GM19395 (cell line): ENCODE measurements around the gene DSE.

Experiments used
- ATAC-seq: cut with Tn5 transposase; IDR thresholded peaks from one replicate; pipeline ENCODE4 v1.9.1; 2021; ENCODE audit warnings: mild to moderate bottlenecking, moderate library complexity; ENCODE audit not compliant: unreplicated experiment

Gene DSE

DNA sequence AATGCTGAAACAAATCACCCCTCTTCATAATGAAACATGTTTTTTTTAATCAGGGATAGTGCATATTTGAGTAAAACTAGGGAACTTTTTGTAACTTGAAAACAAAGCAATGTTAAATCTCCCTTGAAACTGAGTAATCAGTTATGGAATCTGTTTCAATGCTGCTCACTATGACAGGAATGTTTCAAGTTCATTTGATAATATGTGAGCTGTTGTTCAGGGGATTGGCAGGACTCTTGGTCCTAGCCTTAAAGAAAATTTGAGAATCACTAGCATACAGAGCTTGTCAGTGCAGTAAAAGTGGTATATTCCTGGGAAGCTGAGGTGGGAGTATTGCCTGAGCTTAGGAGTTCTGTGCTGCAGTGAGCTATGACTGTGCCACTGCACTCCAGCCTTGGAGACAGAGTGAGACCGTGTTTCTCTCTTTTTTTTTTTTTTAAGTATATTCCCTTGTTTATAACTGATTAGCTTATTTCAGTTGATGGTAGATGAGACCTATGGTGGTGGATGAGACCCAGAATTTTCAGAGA is 68.8 kb downstream of the DSE start:
- no peak for ATAC-seq

DNA sequence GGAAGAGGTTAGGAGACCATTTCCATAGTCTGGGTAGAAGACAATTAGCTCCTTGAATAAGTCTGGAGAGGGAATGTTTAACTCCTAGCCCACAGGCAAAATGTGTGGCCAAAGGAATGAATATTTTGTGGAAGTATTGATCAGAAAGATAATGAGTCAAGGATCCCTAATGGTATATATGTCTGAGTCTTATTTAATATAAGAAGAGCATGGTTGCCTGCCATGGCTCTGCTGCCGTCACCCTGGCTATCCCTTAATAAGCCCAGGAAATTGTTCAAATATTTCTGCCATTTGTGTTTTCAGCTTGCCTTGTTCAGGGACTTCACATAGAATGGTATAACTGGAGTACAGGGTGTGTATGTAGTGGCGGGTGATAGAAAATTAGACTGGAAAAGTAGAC is 72.4 kb downstream of the DSE start:
- ATAC-seq = no peak

DNA sequence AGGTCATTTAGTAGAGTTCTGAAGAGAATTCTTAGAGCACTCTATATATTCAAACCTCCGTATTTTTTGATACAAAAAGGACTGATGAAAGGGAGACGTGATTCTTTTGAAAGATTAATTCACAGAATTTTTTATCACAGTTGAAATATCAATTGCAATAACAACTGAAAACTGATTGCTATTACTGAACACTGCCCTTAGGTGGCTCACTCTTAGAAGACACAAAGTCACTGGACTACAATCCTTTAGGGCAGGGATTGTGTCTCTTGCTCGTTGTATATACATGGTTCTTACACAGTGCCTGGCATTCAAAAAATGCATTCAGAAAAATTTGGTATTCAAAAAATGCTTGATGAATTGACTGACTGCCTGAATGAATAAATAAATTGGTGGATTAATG is 73.3 kb downstream of the DSE start:
- peak; percentile 61 for ATAC-seq

DNA sequence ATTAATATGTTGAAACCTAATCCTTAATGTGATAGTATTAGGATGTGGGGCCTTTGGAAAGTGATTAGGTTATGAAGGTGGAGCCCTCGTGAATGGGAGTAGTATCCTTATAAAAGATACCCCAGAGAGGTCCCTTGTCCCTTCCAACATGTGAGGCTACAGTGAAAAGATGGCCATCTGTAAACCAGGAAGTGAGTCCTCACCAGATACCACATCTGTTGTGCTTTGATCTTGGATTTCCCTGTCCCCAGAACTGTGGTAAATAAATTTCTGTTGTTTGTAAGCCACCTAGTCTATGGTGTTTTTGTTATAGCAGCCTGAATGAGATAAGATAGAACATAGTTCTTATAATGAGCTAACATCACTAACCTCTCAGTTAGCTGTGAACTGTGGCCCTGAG is 73.8 kb downstream of the DSE start:
- no peak for ATAC-seq

DNA sequence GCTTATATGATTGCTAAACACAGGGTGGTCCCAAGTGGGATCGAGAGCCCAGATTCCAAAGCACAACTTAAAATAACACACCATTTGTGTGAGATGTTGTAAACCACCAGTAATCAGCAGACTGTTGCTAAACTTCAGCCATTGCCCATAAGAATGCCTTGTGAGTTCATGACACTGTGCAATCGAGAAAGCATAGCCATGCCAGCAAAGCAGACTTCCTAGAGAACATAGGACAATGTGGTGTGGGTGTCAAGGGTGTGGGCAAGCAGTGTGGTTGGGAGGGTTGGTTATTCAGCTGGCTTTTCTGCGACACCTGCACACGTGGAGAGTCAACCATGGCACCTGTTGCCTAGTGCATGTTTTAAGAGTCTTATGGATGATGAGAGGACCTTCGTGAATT is 74.4 kb downstream of the DSE start:
- no peak for ATAC-seq

DNA sequence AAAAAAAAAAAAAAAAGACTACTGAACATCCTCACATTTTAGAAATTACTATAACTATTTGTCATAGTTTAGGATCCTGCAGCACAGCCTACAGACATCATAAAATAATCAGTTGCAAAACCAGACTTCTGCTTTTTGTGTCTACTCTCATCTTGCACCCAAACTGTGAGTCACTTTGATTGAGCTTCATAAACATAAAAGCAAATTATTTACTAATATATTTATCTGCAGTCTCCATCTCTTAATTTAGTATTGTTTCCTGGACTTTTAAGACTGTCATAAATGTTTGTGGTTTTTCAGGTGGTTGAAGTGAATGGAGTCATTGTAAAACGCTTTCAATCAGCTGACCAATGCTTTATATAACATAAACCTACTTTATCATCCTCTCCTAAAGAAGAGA is 75.7 kb downstream of the DSE start:
- no peak for ATAC-seq

DNA sequence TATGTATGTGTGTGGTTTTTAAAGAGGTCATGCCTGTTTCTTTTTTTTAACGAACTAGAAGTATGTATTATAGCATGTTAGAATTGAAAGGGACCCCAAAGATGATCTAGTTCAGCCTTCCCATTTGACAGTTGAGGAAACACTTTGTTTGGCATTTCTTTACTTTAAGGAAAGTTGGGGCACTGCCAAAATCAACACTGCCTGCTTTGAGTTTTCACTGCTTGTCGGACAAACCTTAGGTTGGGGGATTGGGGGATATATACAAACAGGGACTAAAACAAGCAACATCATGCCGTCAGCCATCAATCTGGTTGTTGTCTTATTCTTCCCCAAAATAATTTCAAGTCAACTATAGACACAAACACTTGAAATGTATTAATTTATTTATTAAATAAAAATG is 76.3 kb downstream of the DSE start:
- no peak for ATAC-seq

DNA sequence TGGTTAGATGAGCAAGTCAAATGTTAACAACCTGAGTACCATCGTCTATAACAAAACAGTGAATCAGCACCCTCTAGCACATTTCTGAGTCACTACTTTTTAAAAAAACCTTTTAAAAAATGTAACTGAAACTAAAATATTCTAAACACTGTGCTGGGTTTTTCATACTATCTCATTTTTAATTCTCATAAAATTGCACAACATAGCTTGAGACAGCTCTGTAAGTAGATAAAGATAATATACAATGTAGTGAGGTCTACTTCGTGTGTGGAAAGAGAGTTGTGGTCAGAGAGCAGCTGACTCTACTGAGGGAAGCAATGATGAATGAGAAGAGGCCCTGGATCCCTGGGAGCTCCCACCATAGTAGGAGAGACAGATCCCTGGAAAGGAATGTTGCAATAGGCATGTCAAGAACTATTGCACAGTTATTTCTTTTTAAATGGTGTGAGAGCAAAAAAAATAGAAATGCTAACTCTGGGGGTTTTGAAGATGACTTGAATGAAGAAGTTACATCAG is 76.8 kb downstream of the DSE start:
- ATAC-seq = no peak

DNA sequence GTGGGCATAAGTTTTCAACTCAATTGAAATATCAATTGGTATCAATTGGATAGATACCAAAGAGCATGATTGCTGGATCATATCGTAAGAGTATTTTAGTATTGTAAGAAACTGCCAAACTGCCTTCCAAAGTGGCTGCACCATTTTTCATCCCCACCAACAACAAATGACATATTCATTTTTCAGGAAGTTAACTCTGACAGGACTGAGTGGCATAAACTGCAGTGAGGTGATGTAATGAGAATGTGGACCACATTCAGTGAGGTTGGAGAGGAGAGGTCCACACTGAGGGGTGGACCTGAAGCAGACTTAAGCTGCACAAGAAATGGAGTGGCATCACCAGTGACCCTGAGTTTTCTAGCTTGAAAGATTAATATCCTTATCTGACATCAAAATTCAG is 78.8 kb downstream of the DSE start:
- no peak for ATAC-seq

DNA sequence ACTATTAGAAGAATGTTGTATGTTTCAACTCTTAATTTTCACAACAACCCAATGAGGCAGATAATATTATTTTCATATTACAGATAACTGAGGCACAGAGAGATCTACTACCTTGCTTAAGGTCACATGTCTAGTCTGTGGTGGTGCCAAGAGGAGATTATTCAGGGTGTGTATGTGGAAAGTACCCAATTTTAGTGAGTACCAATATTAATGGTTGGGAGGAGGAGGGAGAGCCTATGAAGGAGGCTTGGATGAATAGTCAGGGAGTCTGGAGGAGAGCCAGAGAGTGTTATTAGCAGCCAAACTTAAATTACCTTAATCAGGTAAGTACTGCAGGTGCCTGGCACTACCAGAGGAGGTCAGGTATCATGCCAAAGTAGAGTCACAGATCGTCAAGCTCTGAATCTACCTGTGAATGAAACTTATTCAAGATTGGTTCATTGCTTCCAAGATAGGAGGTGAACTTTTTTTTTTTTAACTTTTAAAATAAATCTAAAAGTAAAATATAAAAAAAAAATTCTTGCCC is 79.5 kb downstream of the DSE start:
- no peak for ATAC-seq

DNA sequence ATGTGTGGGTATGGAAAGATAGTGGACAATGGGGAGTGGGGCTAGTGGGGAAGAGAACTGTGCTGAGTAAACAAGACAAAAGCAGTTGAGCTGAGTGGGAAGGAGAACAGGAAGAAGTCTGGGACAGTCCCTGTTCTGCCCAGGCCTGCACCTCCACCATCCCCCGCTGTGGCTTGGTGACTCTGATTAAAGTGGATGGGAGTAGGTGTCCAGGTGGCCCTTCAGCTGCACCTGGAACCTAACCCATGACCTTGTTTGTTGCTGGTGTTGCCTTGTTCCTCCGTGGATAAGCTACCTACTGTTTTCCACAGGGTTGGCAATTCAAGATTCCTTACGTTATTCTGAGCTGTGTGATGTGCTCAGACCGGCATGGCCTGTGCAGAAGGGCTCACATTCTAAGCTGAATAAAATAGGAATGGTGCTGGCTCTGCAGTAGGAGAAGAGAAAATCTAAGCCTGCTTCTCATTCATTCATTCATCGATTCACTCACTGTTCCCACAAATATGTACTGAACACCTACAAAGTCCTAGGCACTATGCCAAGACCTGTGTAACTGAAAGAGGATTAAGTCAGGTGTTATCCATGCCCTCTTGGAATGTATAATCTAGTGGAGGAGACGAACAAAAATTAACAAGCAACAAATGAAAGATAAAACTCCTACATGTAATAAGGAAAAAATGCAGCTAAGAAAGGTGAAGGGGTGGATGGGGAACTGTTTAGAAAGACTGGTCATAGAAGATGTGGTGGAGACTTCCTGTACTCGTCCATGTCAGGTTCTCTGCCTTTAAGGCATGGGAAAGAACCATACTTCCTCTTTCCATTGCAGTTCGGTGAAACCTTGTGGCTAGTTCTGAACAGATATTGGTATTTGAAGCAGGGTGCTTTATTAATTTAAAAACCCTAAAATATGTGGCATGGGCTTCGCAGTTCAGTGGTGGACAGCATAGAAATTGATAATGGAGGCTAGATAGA is 80.3 kb downstream of the DSE start:
- ATAC-seq = peak; percentile 90

DNA sequence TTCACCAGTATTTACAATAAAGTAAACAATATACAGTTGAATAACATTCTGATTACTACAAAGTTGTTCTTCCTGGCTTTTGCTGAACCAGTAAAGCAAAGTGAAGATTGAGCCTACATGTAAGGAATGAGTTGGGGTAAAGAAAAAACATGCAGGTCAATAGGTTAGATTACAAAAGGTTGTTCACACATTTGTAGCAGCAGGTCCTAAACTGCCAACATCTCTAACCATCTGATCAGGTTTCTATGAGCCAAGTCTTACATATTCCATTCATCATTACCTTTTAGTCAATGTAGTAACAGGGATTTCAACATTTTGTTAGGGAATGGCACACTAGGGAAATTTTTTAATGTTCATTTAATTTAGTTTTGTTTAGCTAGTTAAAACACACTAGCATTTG is 81.2 kb downstream of the DSE start:
- no peak for ATAC-seq

DNA sequence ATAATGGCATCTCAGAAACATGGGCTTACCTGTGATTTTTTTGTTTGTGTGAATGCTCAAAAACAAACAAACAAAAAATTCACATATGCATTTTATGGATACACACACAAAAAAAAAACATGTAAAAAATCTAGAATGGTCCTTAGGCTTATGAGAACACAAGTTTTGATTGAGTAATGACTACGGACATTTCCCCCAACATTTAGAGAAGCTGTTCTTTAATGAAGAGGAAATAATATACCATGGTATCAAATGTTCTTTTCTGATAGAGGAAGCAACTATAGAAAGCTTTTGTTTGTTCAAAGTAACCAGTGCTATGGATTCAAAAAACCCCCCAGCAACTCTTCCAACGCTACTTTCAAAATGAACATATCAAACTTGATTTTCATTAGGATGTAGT is 81.8 kb downstream of the DSE start:
- no peak for ATAC-seq

DNA sequence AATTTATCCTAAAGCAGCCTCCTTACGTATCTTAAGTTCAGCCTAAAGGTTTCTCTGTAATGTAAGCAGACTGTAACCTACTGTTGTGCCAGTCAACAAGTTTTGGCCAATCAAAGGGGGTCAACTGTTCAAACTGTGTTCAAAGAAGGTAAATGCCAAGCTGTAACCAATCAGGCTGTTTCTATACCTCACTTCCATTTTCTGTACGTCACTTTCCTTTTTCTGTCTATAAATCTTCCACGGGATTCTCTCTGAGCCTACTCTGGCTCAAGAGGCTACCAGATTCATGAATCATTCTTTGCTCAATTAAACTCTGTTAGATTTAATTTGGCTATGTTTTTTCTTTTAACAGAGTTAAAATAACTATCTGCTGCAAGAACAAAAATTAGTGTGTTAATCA is 85.4 kb downstream of the DSE start:
- no peak for ATAC-seq

DNA sequence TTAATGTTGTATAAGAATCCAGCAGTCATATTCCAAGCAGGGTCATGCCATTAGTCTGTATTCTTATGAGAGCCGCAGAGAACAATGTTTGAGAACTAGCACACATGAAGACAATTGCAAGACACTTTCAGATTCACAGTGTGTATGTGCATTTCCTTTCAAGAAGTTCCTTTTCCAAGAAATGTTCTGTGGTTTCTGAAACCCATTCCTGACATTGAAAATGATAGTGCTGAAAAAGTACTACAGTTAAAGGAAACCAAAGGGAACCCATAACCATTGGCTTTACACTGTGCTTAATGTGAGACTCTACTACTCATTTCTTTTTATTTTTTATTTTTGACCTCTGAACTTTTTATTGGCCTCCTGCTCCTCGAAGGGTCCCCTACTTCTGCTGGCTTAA is 86.2 kb downstream of the DSE start:
- no peak for ATAC-seq

DNA sequence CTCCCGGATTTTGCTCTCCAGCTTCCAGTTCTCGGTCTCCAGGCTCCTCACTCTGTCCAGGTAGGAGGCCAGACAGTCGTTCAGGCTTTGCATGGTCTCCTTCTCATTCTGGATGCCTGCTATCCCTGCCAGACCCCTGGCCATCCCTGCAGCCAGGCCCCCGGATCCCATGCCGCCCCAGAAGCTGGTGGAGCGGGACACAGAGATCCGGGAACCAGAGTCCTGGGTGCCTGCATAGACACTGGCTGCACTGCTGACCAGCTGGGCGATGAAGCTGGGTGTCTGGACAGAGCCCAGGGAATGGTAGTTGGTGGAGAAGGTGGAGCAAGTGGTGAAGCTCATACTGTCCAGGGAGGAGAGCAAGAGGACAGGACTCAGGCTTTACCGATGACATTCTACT is 87.5 kb downstream of the DSE start:
- no peak for ATAC-seq

DNA sequence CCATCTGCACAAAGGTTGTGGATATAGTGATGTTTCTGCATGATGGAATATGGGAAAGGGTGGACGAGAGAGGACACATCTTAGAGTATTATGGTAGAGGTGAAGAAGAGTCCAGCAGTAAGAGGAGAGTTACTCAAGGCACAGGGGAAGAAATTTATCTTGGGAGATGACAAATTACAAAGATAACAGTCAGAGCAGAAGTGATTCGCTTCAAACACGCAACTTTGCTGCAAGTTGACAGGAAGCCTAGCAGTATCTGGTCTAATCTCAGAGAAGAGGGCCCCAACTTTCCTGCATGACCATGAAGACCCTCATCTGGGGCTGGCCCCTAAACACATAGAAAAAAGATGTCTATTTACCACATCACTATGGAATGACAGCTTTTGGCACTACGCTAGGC is 89.2 kb downstream of the DSE start:
- ATAC-seq = no peak

DNA sequence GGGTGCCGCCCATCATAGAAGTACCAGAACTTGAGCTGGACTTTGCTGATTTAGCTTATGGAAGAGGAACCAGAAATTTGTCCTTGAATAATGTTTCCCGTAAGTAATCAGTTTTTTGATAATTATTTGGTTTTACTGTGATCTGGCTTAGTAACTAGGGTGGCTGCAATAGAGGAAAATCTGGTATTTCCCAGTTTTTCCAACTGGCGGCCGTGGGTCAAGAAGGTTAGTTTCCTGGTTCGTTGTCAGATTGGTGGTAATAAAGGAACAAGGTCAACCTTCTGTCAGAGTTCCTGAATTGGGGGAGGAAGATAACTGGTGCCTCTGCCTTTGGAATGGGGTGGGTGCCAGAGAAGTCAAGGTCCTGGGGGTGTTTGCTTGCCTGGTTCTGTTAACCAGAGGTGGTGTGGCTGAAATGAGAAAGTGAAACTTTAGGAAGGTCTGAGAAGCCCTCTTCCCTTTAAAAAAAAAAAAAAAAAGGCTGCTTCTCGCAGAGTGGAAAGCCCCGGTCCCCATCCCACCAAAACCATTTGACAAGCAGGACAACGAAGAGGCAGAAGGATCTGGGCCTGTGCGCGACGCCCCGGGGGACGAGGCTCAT is 90.7 kb downstream of the DSE start, which contains the start of gene CALHM6:
TSS of gene CALHM6 (plus strand) at position 45 of the 601 bp plus-strand sequence. CDS start at position 600, 555 bp downstream.
- peak; percentile 10 for ATAC-seq

DNA sequence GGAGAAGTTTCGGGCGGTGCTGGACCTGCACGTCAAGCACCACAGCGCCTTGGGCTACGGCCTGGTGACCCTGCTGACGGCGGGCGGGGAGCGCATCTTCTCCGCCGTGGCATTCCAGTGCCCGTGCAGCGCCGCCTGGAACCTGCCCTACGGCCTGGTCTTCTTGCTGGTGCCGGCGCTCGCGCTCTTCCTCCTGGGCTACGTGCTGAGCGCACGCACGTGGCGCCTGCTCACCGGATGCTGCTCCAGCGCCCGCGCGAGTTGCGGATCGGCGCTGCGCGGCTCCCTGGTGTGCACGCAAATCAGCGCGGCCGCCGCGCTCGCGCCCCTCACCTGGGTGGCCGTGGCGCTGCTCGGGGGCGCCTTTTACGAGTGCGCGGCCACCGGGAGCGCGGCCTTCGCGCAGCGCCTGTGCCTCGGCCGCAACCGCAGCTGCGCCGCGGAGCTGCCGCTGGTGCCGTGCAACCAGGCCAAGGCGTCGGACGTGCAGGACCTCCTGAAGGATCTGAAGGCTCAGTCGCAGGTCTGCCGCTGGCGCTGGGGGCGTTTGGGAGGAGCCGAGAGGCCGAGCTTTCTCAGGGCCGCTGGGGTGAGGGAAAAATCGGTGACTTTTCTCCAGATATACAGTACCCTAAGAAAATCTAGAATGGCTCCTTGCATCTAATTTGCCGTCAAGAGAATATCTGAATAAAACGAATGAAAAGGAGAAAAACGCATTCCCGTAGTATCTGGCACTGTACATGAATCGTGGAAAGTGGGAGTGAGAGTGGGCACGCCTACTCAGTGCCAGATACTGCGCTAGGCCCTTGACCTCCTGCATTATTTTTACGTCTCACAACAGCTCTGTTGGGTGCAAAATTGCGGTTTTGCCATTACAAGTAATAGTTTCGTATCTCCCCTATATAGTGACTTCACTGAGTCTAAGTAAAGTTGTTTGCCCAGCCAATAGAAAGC is 91.5 kb downstream of the DSE start:
- ATAC-seq = peak; percentile 76

DNA sequence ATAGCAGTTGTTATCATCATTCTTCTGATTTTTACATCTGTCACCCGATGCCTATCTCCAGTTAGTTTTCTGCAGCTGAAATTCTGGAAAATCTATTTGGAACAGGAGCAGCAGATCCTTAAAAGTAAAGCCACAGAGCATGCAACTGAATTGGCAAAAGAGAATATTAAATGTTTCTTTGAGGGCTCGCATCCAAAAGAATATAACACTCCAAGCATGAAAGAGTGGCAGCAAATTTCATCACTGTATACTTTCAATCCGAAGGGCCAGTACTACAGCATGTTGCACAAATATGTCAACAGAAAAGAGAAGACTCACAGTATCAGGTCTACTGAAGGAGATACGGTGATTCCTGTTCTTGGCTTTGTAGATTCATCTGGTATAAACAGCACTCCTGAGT is 92.6 kb downstream of the DSE start:
- ATAC-seq = no peak
